BJ (cell line): ENCODE data around the gene GOLT1A. TPM values are rescaled to one million over a fixed set of nuclear protein-coding genes. Genes with fewer than 3 reads are reported as not detected.

Experiments used
- CTCF ChIA-PET: fragments of 350-600 bp; formaldehyde crosslinking; extraction: SDS; loops from one replicate; lab custom pipeline; 2021; ENCODE audit warnings: antibody characterized with exemption, inconsistent platforms; lab: Yijun Ruan, JAX
- POLR2A ChIA-PET: fragments of 300-600 bp; sonication (Branson Sonifier 250); formaldehyde crosslinking; extraction: SDS; loops from one replicate; lab custom pipeline; 2021; ENCODE audit warnings: antibody characterized with exemption; lab: Charles Lee
- DNase-seq: peaks from one replicate; pipeline ENCODE4 v3.0.0-alpha.2; 2011; ENCODE audit warnings: low read depth
- H3K27me3 ChIP-seq: 2 replicates; pipeline ENCODE4 v1.6.0; 2011; ENCODE audit warnings: low read length; ENCODE audit not compliant: control insufficient read depth, insufficient read depth
- H3K36me3 ChIP-seq: 2 replicates; pipeline ENCODE4 v1.5.1; 2011; ENCODE audit warnings: low read length; ENCODE audit not compliant: control insufficient read depth, insufficient read depth
- H3K4me3 ChIP-seq: 2 replicates; pipeline ENCODE4 v1.5.1; 2011; ENCODE audit warnings: low read depth, mild to moderate bottlenecking, control low read depth, low read length
- polyA plus RNA-seq: library from polyadenylated mRNA; depleted of rRNA; stranded (reverse); fragments of >200 nt; gene quantifications from 2 replicates; pipeline ENCODE4 v1.2.3, GENCODE V29; 2011; rRNA removed
- TF ChIP-seq, protein P1 (sequence below): IDR thresholded peaks from 2 replicates; pipeline ENCODE4 v1.5.1; 2011; ENCODE audit warnings: low read depth, mild to moderate bottlenecking, control low read depth, inconsistent platforms, low read length, moderate library complexity; ENCODE audit not compliant: insufficient read depth

Gene GOLT1A
- polyA plus RNA-seq, 1 experiment: 0.21 TPM

DNA sequence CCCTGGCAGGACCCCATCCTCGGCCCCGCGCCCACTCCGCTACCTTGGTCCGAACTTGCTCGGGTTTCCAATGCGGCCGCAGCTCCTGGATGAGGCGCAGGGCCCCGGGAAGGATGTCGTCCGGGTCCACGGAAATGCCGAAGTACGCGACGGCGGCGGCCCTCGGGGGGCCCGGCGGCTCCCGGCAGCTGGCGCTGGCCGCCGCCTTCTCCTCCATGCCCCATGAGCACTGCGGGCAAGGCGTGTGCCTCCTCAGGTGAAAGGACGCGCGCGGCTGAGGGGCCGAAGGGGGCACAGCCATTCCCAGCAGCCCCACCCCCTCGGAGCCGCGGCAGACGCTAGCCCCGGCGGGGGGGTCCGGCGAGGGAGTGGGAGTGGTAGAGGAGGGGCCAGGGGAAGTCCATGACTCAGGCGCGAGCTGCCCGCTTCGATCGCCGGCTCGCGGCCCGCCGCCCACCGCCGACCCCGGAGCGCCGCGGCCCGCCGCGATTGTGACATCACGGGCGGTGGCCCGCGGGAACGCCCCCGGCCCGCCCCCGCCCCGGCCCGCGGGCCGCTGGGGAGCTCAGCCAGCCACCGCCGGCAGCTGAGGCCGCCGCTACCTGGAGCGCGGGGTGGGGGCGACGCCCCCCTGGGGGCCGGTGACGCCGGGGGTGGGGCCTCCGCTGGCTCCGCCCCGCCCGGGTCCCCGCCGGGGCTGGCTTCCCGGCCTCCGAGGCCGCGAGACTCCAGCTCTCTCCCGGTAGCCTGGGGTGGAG lies 62.1 kb downstream of the GOLT1A start, which contains the start of gene ETNK2:
Gene ETNK2 (minus strand): TSS at position 493 of the 758 bp plus-strand sequence. CDS start 192 bp downstream, at position 301.
- no peak for DNase-seq
- ChIA-PET CTCF (interaction anchor here (1.0 to 5.5 kb wide), 9 partner anchors 11 to 291 kb away, joined by 3 to 33 read pairs (median 9); no protein-coding TSS in a partner anchor), POLR2A (no interaction called here)
- TF ChIP-seq, protein P1, sequence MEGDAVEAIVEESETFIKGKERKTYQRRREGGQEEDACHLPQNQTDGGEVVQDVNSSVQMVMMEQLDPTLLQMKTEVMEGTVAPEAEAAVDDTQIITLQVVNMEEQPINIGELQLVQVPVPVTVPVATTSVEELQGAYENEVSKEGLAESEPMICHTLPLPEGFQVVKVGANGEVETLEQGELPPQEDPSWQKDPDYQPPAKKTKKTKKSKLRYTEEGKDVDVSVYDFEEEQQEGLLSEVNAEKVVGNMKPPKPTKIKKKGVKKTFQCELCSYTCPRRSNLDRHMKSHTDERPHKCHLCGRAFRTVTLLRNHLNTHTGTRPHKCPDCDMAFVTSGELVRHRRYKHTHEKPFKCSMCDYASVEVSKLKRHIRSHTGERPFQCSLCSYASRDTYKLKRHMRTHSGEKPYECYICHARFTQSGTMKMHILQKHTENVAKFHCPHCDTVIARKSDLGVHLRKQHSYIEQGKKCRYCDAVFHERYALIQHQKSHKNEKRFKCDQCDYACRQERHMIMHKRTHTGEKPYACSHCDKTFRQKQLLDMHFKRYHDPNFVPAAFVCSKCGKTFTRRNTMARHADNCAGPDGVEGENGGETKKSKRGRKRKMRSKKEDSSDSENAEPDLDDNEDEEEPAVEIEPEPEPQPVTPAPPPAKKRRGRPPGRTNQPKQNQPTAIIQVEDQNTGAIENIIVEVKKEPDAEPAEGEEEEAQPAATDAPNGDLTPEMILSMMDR: no peak
- Histone ChIP-seq H3K4me3 (peak within 1 kb of the TSS; percentile 73), H3K36me3 (no peaks in the 10 kb centered on the region; the same call in 1 of the 2 replicates), H3K27me3 (no peaks in the 10 kb centered on the region; the same call in 1 of the 2 replicates)

DNA sequence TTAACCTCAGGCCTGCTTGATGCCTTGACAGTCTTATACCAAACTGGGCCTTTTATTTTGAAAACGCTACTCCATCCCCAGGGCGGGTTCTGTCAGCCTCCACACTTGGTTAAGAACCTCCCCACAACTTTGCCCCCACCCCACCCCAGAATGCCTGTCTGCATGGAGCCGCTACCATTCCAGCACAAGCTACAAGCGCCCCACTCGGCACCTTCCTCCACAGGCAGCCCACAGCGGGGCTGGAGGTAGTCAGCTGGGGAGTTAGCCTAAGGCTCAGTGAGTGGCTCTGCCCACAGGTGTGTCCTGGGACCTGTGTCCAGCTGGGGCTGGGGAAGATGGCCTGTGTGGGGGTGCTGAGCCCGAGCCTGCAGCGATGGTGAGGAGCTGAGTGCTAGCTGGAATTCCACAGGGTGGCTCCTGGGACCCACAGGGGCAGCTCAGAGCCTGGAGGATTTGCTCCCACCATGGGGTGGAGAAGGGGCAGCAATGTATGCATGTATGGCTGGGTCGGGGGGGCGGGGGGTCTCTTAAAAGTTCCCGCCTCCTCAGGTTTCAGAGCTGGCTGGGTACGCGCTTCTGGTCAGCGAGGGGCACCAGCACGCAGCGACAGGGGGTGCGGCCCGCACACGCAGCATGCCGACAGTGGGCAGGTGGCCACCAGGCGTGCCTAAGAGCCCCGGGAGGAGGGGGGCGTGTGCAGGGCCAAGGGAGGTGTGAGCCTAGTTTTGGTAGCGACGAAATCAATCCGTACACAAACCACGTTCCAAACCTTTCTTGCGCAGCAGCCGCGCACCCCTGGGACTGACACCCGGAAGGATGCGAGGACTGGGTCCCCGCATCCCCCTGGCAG lies 62.9 kb downstream of the GOLT1A start:
- POLR2A ChIA-PET: interaction anchor here (0.6 kb wide), 1 partner anchor 722 kb away, joined by 25 read pairs; no protein-coding TSS in a partner anchor
- CTCF ChIA-PET: interaction anchor here (0.6 to 5.5 kb wide), 12 partner anchors 12 to 290 kb away, joined by 3 to 33 read pairs (median 6); no protein-coding TSS in a partner anchor

DNA sequence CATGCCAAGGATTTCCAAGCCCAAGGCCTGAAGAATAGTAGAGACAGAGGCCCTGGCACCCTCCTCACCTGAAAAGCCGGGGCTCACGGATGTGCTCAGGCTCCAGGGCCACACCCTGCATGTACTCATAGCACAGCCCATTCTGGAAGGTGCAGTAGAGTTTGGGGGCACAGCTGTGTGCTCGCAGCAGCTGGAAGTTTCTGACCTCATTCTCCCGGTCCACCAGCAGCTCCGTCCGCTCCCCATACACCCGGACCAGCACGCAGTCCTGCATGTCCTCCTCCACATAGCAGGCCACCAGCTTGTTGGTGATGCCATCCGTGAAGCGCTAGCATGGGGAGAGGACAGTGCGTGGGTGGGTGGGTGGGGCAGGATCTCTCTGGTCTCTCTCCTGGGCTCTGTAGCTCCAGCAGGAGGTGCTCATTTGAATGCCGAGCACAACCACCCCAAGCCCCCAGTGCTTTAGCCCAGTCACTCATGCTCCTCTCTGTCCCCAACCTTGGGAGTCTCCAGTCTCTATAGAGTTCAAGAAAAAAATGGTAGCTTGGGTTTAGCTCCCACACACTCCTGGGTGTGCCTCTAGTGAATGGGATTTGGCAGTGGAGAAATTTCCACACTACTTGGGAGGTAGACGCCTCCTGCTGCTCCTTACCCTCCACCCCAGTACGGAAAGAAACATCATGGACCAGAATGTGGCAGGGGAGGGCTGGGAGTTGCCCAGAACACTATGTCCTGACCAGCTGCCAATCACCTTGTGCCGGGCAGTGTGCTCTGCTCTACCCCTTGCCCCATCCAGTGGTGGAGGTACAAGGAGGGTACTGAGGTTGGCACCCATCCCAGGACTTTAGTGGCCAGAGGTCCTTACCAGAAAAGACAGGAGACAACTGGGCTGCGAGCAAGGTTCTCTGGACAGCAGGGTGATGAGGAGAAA lies 63.9 kb downstream of the GOLT1A start:
- CTCF ChIA-PET: interaction anchor here (0.8 to 5.5 kb wide), 9 partner anchors 11 to 289 kb away, joined by 3 to 30 read pairs (median 6); no protein-coding TSS in a partner anchor
- TF ChIP-seq, protein P1: no peak
- Histone ChIP-seq H3K4me3 (no peak overlapping the region), H3K36me3 (peaks cover 4% of the 10 kb centered on the region; the same call in 1 of the 2 replicates), H3K27me3 (no peaks in the 10 kb centered on the region; the same call in 1 of the 2 replicates)
- no peak for DNase-seq
- POLR2A ChIA-PET: no interaction called here

More for the DNA sequence above, 62.9 kb downstream of the GOLT1A start:
- H3K36me3 ChIP-seq: no peaks in the 10 kb centered on the region; the same call in 1 of the 2 replicates
- TF ChIP-seq, protein P1: no peak
- no peak for DNase-seq
- H3K27me3 ChIP-seq: no peaks in the 10 kb centered on the region; the same call in 1 of the 2 replicates
- peak overlapping the region; percentile 73 for H3K4me3 ChIP-seq

DNA sequence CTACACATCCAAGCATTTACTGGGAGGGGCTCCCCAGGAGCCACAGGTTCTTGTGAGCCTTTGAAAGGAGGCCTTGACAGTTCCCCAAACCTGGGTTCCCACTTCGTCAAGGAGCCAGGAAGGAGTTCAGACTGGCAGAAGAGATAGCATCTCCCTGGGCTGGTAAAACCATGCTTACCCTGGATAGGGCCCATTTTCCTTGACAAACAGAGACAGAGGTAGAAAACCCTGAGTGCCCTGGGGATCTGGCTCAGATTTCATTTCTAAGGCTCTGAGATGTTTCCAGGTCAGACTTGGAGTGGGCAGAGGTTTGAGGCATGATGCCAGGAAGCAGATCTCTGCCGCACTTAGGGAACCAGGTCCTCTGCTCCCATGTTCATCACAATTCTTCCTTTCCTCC lies 64.7 kb downstream of the GOLT1A start:
- ChIA-PET CTCF (interaction anchor here (0.8 to 5.5 kb wide), 4 partner anchors 12 to 57 kb away, joined by 3 to 30 read pairs (median 6); no protein-coding TSS in a partner anchor), POLR2A (no interaction called here)
- Histone ChIP-seq H3K36me3 (peaks cover 4% of the 10 kb centered on the region; the same call in 1 of the 2 replicates), H3K4me3 (no peak overlapping the region), H3K27me3 (no peaks in the 10 kb centered on the region)
- no peak for DNase-seq
- TF ChIP-seq, protein P1: no peak

Other genes starting within 250 kb of the GOLT1A start
- 6.2 and 9.5 TPM in 2 replicates for gene SOX13, start 140.9 kb downstream of the GOLT1A start, polyA plus RNA-seq
- 27.2 and 30.7 TPM in 2 replicates for gene ETNK2, start 61.9 kb downstream of the GOLT1A start, polyA plus RNA-seq
- 0.99 and 1.2 TPM in 2 replicates for gene REN, start 47.7 kb downstream of the GOLT1A start, polyA plus RNA-seq
- 23.0 and 25.7 TPM in 2 replicates for gene KISS1, start 17.5 kb downstream of the GOLT1A start, polyA plus RNA-seq
- gene PLEKHA6, start 145.9 kb upstream of the GOLT1A start, polyA plus RNA-seq: 3.0 and 4.2 TPM in 2 replicates
- 24.6 and 30.2 TPM in 2 replicates for gene PPP1R15B, start 197.8 kb upstream of the GOLT1A start, polyA plus RNA-seq